Astrocyte (in vitro differentiated cells and primary cell): ENCODE results near the gene ALK. TPM values are rescaled to one million over a fixed set of nuclear protein-coding genes. Genes with fewer than 3 reads are reported as not detected.

ENCODE experiments used
- DNase-seq: peaks from one replicate; pipeline ENCODE4 v3.0.0-alpha.2; 2010; ENCODE audit warnings: low read depth
- FAIRE-seq: peaks from 2 replicates; lab custom pipeline; 2011; peaks lifted over from hg19 to GRCh38; lab: Jason Lieb, UNC
- H2AFZ ChIP-seq: 2 replicates; pipeline ENCODE4 v1.6.0; 2012; ENCODE audit warnings: low read depth, low read length, inconsistent platforms
- H3K27ac ChIP-seq: 2 replicates; pipeline ENCODE4 v1.5.1; 2011; ENCODE audit warnings: low read depth, low read length, inconsistent platforms
- H3K27me3 ChIP-seq: 2 replicates; pipeline ENCODE4 v1.6.0; 2011; ENCODE audit warnings: low read length, inconsistent platforms; ENCODE audit not compliant: insufficient read depth
- H3K36me3 ChIP-seq: 2 replicates; pipeline ENCODE4 v1.5.1; 2011; ENCODE audit warnings: low read length, inconsistent platforms; ENCODE audit not compliant: insufficient read depth
- H3K4me1 ChIP-seq: 2 replicates; pipeline ENCODE4 v1.5.1; 2011; ENCODE audit warnings: low read length, inconsistent platforms; ENCODE audit not compliant: insufficient read depth
- H3K4me2 ChIP-seq: 2 replicates; pipeline ENCODE4 v1.6.0; 2012; ENCODE audit warnings: low read length, inconsistent platforms
- H3K4me3 ChIP-seq: 2 replicates; pipeline ENCODE4 v1.5.1; 2011; ENCODE audit warnings: low read depth, mild to moderate bottlenecking, low read length, inconsistent platforms; ENCODE audit not compliant: insufficient read depth
- H3K79me2 ChIP-seq: 2 replicates; pipeline ENCODE4 v1.6.0; 2012; ENCODE audit warnings: mild to moderate bottlenecking, low read length, inconsistent platforms; ENCODE audit not compliant: insufficient read depth
- H3K9ac ChIP-seq: 2 replicates; pipeline ENCODE4 v1.6.0; 2012; ENCODE audit warnings: mild to moderate bottlenecking, low read length, inconsistent platforms
- H3K9me3 ChIP-seq: 2 replicates; pipeline ENCODE4 v1.5.1; 2012; ENCODE audit warnings: low read depth, mild to moderate bottlenecking, low read length, inconsistent platforms; ENCODE audit not compliant: insufficient read depth
- H4K20me1 ChIP-seq: 2 replicates; pipeline ENCODE4 v1.6.0; 2012; ENCODE audit warnings: low read length, inconsistent platforms; ENCODE audit not compliant: insufficient read depth
- H3K27ac Mint-ChIP-seq: one replicate; pipeline ENCODE4 v1.8.0; 2021; ENCODE audit warnings: mild to moderate bottlenecking, mixed read lengths; ENCODE audit not compliant: unreplicated experiment
- H3K27me3 Mint-ChIP-seq: one replicate; pipeline ENCODE4 v1.8.0; 2021; ENCODE audit warnings: low read depth, mixed read lengths; ENCODE audit not compliant: unreplicated experiment
- H3K36me3 Mint-ChIP-seq: one replicate; pipeline ENCODE4 v1.8.0; 2021; ENCODE audit warnings: low read depth, mixed read lengths; ENCODE audit not compliant: unreplicated experiment
- H3K4me1 Mint-ChIP-seq: one replicate; pipeline ENCODE4 v1.8.0; 2021; ENCODE audit warnings: low read depth, mixed read lengths; ENCODE audit not compliant: unreplicated experiment
- H3K4me3 Mint-ChIP-seq: one replicate; pipeline ENCODE4 v1.8.0; 2021; ENCODE audit warnings: mild to moderate bottlenecking, moderate library complexity, mixed read lengths; ENCODE audit not compliant: unreplicated experiment
- H3K9me3 Mint-ChIP-seq: one replicate; pipeline ENCODE4 v1.8.0; 2021; ENCODE audit warnings: mild to moderate bottlenecking, mixed read lengths; ENCODE audit not compliant: unreplicated experiment
- EZH2 ChIP-seq: IDR thresholded peaks from 2 replicates; pipeline ENCODE4 v1.6.1; 2012; ENCODE audit warnings: mild to moderate bottlenecking, low read length, inconsistent platforms; ENCODE audit not compliant: insufficient read depth
- total RNA-seq: library from RNA; stranded (reverse); gene quantifications from 2 replicates; pipeline ENCODE4 v1.2.1, GENCODE V29; 2021
- TF ChIP-seq, protein P1 (sequence below): IDR thresholded peaks from 2 replicates; pipeline ENCODE4 v1.5.1; 2011; ENCODE audit warnings: low read depth, mild to moderate bottlenecking, inconsistent platforms, low read length, moderate library complexity; ENCODE audit not compliant: insufficient read depth

The ALK gene
- total RNA-seq, 1 donor from 2014 or later, result 0.16 TPM

DNA sequence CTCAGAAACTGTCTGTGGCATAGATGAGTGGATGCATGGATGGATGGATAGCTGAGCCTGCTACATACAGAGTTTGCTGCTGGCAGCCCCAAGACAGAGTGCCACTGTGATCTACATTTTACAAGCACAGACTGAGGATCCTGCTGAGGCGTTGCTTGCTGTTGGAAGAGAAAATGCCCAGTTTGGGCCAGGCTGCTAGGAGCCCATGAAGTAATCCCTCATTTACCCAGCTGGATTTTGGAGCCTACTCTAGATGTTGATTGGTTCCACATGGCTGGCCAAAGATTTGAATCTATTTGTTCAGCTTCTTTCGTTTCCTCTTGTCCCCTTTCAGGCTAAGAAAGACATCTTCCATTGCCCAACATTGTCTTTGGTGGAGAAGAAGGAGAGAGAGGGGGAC lies 544.8 kb downstream of the ALK start:
- peaks cover 17% of the 10 kb centered on the region for H3K27me3 Mint-ChIP-seq
- no peak overlapping the region for H3K27ac ChIP-seq
- H3K9me3 Mint-ChIP-seq, result peaks cover 6% of the 10 kb centered on the region
- H3K4me1 Mint-ChIP-seq, result peaks cover 5% of the 10 kb centered on the region
- TF ChIP-seq EZH2, result no peak
- TF ChIP-seq, protein P1, sequence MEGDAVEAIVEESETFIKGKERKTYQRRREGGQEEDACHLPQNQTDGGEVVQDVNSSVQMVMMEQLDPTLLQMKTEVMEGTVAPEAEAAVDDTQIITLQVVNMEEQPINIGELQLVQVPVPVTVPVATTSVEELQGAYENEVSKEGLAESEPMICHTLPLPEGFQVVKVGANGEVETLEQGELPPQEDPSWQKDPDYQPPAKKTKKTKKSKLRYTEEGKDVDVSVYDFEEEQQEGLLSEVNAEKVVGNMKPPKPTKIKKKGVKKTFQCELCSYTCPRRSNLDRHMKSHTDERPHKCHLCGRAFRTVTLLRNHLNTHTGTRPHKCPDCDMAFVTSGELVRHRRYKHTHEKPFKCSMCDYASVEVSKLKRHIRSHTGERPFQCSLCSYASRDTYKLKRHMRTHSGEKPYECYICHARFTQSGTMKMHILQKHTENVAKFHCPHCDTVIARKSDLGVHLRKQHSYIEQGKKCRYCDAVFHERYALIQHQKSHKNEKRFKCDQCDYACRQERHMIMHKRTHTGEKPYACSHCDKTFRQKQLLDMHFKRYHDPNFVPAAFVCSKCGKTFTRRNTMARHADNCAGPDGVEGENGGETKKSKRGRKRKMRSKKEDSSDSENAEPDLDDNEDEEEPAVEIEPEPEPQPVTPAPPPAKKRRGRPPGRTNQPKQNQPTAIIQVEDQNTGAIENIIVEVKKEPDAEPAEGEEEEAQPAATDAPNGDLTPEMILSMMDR, result no peak
- FAIRE-seq (no peak), DNase-seq (no peak)
- H3K27me3 ChIP-seq, result peaks cover 6% of the 10 kb centered on the region
- H3K36me3 ChIP-seq, result no peaks in the 10 kb centered on the region
- no peaks in the 10 kb centered on the region for H4K20me1 ChIP-seq
- H3K4me3 Mint-ChIP-seq, result no peak overlapping the region
- H3K4me2 ChIP-seq, result no peak overlapping the region
- H3K79me2 ChIP-seq, result no peaks in the 10 kb centered on the region
- H3K4me1 ChIP-seq, result no peaks in the 10 kb centered on the region
- H3K9me3 ChIP-seq, result no peaks in the 10 kb centered on the region
- H2AFZ ChIP-seq, result no peak overlapping the region
- H3K4me3 ChIP-seq, result no peak overlapping the region
- H3K27ac Mint-ChIP-seq, result no peak overlapping the region
- no peak overlapping the region for H3K9ac ChIP-seq
- H3K36me3 Mint-ChIP-seq, result no peaks in the 10 kb centered on the region

DNA sequence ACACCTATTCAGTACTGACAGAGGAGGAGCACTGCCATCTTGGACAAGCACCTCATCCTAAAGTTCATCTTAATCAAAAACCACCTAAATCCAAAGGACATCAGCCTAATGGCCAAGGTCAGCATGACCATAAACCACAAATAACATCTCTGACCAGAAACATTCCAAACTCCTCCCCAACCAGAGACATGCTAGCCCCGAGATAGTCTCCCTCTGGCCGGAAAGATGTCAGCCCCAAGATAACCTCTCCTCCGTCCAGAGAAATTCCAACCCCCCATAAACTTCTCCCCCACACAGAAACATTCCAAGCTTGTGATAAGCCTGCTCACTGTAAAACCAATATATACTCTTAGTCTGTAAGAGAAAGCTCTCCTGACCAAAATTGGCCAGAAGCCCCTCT lies 545.5 kb downstream of the ALK start:
- Histone ChIP-seq H3K9me3 (no peaks in the 10 kb centered on the region), H3K4me3 (no peak overlapping the region), H2AFZ (no peak overlapping the region), H3K79me2 (no peaks in the 10 kb centered on the region), H4K20me1 (no peaks in the 10 kb centered on the region), H3K4me2 (no peak overlapping the region), H3K27me3 (peaks cover 6% of the 10 kb centered on the region), H3K27ac (no peak overlapping the region), H3K9ac (no peak overlapping the region), H3K36me3 (no peaks in the 10 kb centered on the region), H3K4me1 (no peaks in the 10 kb centered on the region)
- Mint-ChIP-seq H3K4me1 (peaks cover 5% of the 10 kb centered on the region), H3K4me3 (no peak overlapping the region), H3K36me3 (no peaks in the 10 kb centered on the region), H3K27ac (no peak overlapping the region), H3K9me3 (peaks cover 7% of the 10 kb centered on the region), H3K27me3 (peaks cover 19% of the 10 kb centered on the region)
- FAIRE-seq (no peak), DNase-seq (no peak)
- no peak for TF ChIP-seq EZH2
- TF ChIP-seq, protein P1, result no peak

DNA sequence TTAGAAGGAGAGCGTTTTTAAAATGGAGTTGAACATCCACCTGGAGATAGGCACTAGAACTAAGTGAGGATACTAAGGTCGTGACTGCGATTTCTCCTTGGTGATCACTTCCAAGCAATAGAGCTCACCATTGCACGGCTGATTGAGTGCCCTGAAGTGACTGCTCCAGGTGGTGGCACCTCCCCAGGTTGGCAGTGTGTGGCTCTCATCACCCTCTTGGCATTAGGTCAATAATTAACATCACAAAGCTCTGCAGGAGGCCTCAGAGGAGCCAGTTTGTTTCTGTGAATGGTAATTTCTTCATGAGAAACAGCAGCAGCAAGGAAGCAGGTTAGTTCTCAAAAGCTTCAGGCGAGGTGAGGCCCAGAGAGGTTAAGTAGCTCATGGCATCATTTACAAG lies 546.6 kb downstream of the ALK start:
- Histone ChIP-seq H2AFZ (no peak overlapping the region), H3K9ac (no peak overlapping the region), H3K27me3 (peaks cover 7% of the 10 kb centered on the region), H3K4me3 (no peak overlapping the region), H3K36me3 (no peaks in the 10 kb centered on the region), H3K4me1 (no peaks in the 10 kb centered on the region), H3K79me2 (no peaks in the 10 kb centered on the region), H3K4me2 (no peak overlapping the region), H3K9me3 (no peaks in the 10 kb centered on the region), H3K27ac (no peak overlapping the region), H4K20me1 (no peaks in the 10 kb centered on the region)
- FAIRE-seq, result no peak
- H3K27ac Mint-ChIP-seq, result no peak overlapping the region
- no peaks in the 10 kb centered on the region for H3K36me3 Mint-ChIP-seq
- H3K4me1 Mint-ChIP-seq, result peaks cover 5% of the 10 kb centered on the region
- TF ChIP-seq, protein P1, result no peak
- TF ChIP-seq EZH2, result no peak
- no peak overlapping the region for H3K4me3 Mint-ChIP-seq
- H3K27me3 Mint-ChIP-seq, result peaks cover 26% of the 10 kb centered on the region
- H3K9me3 Mint-ChIP-seq, result peaks cover 7% of the 10 kb centered on the region
- DNase-seq, result no peak
